GM21529 (cell line): ENCODE data around the gene VSIG8.
"Not testable (repeated sequence)": the region's sequence is repeated elsewhere in the genome, so short reads cannot be mapped to it uniquely, and the experiment has no call there.

ENCODE experiments used
- ATAC-seq: cut with Tn5 transposase; IDR thresholded peaks from one replicate; pipeline ENCODE4 v1.9.1; 2021; ENCODE audit not compliant: unreplicated experiment

The VSIG8 gene, protein sequence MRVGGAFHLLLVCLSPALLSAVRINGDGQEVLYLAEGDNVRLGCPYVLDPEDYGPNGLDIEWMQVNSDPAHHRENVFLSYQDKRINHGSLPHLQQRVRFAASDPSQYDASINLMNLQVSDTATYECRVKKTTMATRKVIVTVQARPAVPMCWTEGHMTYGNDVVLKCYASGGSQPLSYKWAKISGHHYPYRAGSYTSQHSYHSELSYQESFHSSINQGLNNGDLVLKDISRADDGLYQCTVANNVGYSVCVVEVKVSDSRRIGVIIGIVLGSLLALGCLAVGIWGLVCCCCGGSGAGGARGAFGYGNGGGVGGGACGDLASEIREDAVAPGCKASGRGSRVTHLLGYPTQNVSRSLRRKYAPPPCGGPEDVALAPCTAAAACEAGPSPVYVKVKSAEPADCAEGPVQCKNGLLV

DNA sequence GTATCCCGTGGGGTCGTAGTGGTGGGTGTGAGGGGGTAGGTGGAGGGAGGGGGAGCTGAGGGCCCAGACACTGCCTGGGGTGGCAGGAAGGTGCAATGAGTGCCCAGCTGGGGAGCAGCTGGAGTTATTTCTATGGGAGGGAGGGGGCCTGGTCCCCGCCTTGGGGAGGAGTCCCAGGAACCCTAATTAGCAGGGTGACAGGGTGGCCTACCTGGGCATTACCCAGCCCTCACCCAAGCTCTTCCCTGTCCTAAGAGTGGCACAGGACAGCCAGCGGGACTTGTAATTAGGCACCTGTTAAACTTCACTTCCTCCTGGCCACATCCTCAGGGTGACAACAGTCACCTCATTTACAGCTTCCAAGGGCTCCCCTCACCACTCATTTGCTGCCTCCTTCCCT is at the start of gene VSIG8:
VSIG8 (minus strand) TSS at position 101 of the 400 bp plus-strand sequence. CDS start 136 bp downstream, outside the sequence.
- no peak for ATAC-seq

GRCh38 chr1:159911326-159912070 is 49.0 kb upstream of the VSIG8 start:
- no peak for ATAC-seq

DNA sequence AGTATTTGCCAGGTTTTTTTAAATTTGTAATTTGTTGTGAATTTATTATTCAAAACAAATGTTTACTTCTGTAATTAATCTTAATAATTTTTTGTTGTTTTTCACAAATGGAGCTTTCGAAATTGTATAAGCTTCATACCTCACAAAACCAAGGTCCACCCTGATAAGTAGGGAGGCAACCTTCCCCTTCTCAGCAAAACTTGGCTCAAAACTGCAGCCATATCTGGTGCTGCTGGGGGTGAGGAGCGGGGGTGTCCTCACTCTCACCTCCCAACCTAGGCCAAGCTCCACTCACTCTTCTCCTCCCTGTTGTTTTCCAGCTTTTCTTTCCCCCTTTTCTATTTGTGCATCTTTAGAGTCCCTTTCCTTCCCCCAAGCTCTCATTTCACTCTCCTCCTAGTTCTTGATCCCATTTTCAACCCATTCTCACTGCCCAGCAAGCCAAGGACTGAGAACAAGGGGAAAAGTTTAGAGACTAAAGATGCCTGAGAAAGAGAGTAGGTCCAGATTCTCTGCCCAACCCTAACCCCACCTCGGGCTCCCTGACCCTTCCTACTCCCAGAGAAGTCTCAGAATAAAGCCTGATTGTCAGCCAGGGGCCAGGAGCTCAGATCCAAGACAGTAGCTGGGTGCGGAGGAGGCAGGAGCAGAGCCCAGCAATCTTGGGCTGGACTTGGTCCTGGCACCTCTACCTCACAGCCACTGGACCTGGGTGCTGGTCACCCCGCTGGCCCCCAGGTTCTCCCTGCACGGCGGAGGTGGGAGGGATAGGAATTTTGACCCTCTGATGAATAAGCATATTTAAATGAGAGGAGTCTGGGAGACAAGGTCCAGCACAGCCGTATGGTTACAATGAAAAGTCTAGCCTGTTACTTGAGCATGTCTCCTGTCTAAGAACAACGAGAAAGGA is 45.8 kb upstream of the VSIG8 start:
- ATAC-seq: no peak

GRCh38 chr1:159906960-159907359 is 44.5 kb upstream of the VSIG8 start:
- ATAC-seq: no peak

- not testable (repeated sequence) for ATAC-seq
Observed at GRCh38 chr1:159904036-159904435, 41.6 kb upstream of the VSIG8 start.

DNA sequence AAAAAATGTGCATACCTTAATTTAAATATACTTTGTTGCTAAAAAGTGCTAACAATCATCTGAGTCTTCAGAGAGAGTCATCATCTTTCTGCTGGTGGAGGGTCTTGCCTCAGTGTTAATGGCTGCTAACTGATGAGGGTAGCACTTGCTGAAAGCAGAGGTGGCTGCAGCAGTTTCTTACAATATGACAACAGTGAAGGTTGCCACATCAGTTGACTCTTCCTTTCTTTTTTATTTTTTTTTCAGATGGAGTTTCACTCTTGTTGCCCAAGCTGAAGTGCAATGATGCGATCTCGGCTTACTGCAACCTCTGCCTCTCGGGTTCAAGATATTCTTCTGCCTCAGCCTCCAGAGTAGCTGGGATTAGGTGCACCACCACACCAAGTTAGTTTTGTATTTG is 40.1 kb upstream of the VSIG8 start:
- no peak for ATAC-seq

- ATAC-seq: no peak
Observed at GRCh38 chr1:159900755-159901360, 38.4 kb upstream of the VSIG8 start.

DNA sequence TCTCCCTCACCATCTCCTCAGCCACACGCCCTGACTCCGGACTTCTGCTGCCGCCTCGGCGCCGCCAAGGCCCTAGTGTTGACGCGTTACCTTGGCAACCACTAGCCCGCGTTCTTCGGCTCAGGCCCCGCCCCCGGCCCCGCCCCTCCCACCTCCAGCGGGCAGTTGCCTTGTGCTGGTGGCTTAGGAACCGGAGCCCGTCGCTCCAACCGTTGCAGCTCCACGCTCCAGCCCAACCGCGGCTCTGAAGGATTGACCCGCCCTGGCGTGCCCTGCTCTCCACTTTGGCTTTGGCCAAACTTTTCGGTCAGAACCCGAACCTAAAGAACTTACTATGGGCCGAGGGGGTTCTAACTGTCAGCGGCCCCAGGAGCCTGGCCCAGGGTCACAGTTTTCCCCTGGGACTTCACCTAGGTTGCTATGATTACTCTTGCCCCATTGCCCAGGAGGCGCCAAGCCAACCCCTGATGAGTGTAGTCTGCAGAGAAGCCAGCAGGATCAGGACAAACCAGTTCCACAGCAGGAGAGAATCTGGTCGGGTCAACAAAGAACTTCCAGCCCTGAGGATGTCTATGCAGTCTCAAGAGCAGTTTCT is 37.7 kb upstream of the VSIG8 start, which contains the start of gene CFAP45:
CFAP45 (minus strand) TSS at position 80 of the 595 bp plus-strand sequence; CDS start at position 13, 67 bp downstream.
- ATAC-seq: no peak

- ATAC-seq: not testable (repeated sequence)
Observed at GRCh38 chr1:159899634-159900033, 37.2 kb upstream of the VSIG8 start.

GRCh38 chr1:159898527-159898926 is 36.1 kb upstream of the VSIG8 start:
- ATAC-seq: no peak

DNA sequence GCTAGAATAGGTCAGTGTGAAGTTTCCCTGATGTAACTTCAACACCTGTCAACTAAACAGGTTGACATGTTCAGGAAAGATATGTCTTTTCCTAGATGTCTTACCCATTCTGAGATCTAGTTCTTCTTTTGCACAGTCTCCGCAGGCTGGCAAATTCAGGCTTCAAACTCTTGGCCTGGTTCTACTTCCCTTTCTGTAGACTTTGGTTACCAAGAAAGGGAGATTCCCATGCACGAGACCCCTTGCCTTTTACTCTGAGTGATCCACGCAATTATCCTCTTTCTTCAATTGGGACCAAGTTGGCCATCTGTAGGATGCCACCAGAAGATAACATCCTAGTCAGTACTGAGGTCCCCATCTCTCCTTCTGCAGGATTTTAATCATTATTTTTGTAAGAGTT is 35.5 kb upstream of the VSIG8 start:
- no peak for ATAC-seq

- ATAC-seq: no peak
Observed at GRCh38 chr1:159896546-159896930, 34.1 kb upstream of the VSIG8 start.

DNA sequence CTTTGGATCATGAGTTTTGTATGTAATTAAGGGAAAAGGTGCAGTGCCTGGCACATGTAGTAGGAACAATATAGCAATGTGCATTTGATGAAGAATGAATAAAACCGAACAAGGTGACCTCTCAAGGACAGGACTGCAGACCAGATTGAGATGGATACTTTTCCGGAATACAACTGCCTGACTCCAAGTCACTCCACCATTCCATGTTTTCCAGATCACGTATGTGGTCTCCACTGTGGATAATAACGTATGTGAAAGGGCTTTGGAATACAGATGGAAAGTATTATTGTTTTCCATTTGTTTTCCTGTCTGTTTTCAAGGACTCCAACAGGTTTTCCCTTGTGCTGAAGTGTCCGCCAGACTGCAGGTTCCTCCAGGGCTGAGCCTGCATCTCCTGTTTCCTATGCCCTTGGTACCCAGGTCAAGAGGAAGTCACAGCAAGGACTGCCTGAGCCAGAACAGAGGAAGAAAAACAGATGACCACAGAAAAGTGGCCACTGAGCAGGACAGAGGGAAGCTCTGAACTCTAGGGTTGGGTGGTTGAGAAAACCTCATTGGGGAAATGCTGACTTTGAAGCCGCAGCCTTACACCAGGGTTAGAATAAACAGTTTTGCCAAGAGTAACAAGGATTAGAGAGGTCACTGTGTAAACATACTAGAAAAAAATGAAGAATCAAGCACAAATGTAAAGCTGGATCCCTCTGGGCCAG is 33.5 kb upstream of the VSIG8 start:
- ATAC-seq: no peak

DNA sequence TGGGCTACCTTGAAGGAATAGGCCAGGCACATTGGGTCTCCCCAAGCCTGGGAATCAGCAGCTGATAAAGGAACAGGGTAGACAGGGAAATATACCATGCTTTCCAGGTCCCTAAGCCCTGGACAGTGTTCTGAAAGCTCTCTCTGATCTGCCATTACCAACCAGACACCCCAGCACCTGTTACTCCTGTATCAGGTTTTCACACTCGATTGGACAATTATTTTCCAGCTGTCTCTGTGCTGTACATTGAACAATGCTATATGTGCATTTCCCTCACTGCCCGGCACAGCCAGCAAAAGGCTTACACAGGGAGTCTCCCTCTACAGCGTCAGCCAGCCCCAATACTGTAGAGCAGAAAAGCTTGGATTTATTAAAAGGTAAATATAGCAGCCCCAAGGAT is 32.8 kb upstream of the VSIG8 start:
- ATAC-seq: no peak

DNA sequence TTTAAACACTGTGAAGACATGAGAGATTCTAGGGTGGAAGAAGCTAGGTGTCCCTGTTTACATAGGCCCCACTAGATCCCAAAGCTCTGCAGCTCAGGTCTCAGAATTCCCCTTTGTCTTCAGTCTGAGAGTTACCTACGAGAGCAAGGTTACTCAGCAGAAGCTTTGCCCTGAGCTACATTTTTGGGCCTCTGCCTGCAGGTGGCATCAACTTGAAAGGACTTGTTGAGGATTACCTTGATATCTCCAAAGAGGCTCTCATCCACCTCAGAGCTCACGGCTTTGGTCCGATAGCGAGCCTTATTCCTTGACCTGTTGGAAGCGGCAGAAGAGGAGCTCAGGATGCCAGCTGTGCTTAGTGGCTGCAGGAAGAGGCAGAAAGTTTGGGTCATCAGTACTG is 30.5 kb upstream of the VSIG8 start:
- ATAC-seq: no peak

DNA sequence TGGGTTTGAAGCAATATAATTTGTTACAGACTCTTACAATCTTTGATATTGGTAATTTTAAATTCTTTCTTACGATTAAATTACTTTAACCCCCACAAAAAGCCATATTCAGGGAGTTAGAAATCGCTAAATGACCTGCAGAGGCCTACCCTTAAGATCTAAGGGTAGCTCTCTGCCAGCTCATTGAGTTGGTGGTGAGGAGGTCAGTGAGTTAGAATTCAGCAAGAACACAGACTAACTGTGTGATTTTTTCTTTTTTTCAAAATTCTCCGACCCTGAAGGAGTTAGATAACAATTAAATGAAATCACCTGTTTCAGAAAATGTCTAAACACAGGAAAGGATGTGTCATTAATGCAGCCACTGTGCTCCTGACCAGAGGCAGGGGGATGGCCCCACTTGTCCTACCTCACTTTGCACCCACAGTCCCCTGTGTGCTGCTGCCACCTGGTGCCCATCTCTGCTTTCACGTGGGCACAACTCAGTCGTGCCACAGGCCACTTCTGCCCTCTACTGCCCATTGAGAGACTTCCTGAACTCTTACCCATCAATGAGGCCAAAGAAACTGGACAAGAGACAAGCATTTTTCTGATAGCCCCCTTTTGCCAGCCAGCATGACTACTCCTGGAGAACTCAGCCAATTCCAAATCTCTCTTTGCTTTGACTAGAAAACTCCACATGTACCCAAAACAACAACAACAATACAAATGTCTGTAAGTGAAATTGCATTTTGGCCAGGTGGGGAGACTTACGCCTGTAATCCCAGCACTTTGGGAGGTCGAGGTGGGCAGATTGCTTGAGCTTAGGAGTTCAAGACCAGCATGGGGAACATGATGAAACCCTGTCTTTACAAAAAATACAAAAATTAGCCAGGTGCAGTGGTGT is 29.1 kb upstream of the VSIG8 start:
- ATAC-seq: peak; percentile 63

- no peak for ATAC-seq
Observed at GRCh38 chr1:159890390-159890789, 27.9 kb upstream of the VSIG8 start.

GRCh38 chr1:159889821-159890252 is 27.4 kb upstream of the VSIG8 start:
- ATAC-seq: peak; percentile 94

- ATAC-seq: no peak
Observed at GRCh38 chr1:159889202-159889601, 26.7 kb upstream of the VSIG8 start.
